Activated CD8-positive, alpha-beta memory T cell treated with anti-CD3 and anti-CD28 coated beads for 36 hours (primary cell): ENCODE measurements around the gene NINJ1. TPM values are rescaled to one million over a fixed set of nuclear protein-coding genes. Genes with fewer than 3 reads are reported as not detected.

Source experiments
- CTCF ChIA-PET: fragments of 350-600 bp; sonication (Branson Sonifier 250); formaldehyde crosslinking; loops from one replicate; lab custom pipeline; 2021; ENCODE audit warnings: antibody characterized with exemption; lab: Charles Lee
- POLR2A ChIA-PET: fragments of 350-600 bp; sonication (Branson Sonifier 250); formaldehyde crosslinking; loops from one replicate; lab custom pipeline; 2021; ENCODE audit warnings: antibody characterized with exemption; lab: Charles Lee
- total RNA-seq, 2 experiments: library from RNA; stranded (reverse); gene quantifications; one replicate each; pipeline ENCODE4 v1.2.3, GENCODE V29; 2021

Gene NINJ1
- total RNA-seq, 2 experiments from 2014 or later: 66.3 to 67.0 TPM

GRCh38 chr9:93086447-93087224, 47.4 kb downstream of the NINJ1 start:
- ChIA-PET CTCF (interaction anchor here (0.7 kb wide), 1 partner anchor 70 kb away, joined by 4 read pairs; no protein-coding TSS in a partner anchor), POLR2A (interaction anchor here (0.6 kb wide), 1 partner anchor 9 kb away, joined by 9 read pairs; no protein-coding TSS in a partner anchor)

DNA sequence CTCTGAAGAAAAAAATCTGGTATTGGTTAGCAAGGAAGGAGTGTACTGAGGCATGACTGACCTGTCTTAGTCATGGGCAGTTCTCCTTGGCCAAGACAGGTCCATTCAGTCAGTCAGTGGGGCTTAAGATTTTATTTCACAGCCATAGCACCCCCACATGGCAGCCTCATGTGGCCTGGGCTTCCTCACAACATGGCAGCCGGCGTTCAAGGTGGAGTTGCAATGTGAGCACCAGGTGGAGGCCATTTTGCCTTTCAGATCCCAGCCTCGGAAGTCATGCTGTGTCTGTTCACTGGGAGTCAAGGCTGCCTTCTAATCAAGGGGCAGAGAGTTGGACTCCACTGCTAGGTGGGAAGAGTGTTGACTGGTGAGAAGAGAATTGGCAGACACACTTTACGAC, 48.4 kb downstream of the NINJ1 start:
- ChIA-PET CTCF (interaction anchor here (0.7 kb wide), 1 partner anchor 71 kb away, joined by 4 read pairs; no protein-coding TSS in a partner anchor), POLR2A (interaction anchor here (0.6 kb wide), 1 partner anchor 8 kb away, joined by 9 read pairs; no protein-coding TSS in a partner anchor)

DNA sequence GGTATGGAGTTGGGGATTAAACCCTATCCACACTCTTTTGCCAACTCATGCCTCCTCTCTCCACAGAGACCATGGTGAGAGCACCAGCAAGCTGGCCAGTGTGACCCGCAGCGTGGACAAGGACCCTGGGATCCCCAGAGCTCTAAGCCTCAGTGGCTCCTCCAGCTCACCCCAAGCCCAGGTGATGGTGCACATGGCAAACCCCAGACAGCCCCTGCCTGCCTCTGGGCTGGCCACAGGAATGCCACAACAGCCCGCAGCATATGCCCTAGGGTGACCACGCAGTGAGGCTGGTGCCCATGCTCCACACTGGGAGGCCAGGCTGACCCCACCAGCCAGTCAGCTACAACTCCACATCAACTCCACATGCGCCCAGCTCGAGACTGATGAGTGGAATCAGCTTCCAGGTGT, 49.6 kb downstream of the NINJ1 start:
- ChIA-PET POLR2A (interaction anchor here (0.6 kb wide), 1 partner anchor 42 kb away, joined by 3 read pairs; no protein-coding TSS in a partner anchor), CTCF (interaction anchor here (0.7 to 2.0 kb wide), 4 partner anchors 10 to 136 kb away, joined by 3 to 6 read pairs (median 3); no protein-coding TSS in a partner anchor)

DNA sequence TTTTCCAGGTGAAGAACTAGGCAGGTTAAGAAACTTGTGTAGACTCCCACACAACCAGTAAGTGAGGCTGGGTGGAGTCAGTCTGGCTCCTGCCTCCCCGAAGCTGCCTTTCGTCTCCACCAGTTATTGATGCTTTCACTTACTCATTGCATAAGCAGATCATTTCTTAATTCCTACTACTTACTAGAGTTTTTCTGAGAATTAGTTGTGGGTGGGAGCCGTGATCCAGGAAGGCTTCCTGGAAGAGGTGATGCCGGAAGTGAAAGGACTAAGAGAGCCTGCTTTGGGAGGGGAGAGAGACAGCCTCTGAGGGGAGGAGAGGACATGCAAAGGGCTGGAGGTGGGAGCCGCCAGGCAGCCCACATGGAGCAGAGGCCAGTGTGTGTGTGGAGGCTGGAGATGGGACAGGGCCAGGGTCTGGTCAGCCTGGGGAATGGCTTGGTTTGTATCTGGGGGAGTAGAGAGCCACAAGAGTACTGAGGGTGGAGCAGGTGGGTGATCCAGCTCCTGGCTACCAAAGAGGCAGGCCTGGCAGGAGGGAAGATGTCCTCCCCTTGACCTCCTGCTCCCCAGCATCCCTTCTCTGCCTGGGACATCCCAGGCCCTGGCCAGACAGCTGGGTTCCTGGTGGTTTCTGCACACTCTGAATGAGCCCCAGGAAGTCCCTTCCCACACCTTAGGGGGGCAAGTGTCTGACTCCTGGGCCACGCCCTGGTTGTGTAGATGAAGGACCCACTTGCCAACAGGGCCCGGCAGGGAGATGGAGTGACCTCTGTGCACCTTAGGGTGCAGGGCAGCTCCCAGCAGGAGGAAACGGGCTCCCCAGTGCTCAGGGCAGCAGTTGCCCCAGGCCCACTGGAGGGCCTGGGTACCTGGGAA, 50.2 kb downstream of the NINJ1 start:
- CTCF ChIA-PET: interaction anchor here (0.7 to 2.0 kb wide), 5 partner anchors 8 to 136 kb away, joined by 3 to 6 read pairs (median 3); no protein-coding TSS in a partner anchor
- POLR2A ChIA-PET: interaction anchor here (1.0 to 1.8 kb wide), 2 partner anchors 11 to 19 kb away, joined by 5 to 6 read pairs; no protein-coding TSS in a partner anchor

DNA sequence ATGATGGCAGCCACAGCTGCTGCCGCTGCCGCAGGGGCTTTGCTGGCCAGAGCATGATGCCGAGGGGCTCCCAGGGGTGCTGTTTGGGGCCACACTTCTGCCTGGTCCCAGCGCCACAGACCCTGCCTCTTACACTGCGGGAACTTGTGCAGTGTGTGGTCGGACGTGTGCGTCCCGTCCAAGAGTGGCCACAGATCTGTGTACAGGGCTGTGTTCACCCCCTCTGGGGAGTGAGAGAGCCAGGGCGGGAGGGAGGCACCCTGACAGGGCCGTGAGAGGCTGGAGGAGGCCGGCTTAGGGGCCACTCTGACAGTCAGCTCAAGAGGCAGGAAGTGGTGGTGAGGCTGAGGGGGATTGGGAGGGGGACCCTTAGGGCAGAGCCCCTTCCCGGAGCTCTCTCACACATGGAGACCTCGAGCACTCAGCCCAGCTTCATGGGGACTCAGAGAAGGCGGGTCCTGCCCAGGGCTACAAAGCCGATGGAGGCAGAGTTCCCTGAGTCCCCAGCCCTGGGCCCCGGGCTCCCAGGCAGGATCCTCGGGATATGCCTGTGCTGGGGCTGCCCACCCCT, 51.1 kb downstream of the NINJ1 start:
- CTCF ChIA-PET: interaction anchor here (1.0 to 2.0 kb wide), 2 partner anchors 9 to 18 kb away, joined by 3 to 6 read pairs; no protein-coding TSS in a partner anchor
- POLR2A ChIA-PET: interaction anchor here (0.6 to 1.8 kb wide), 4 partner anchors 12 to 111 kb away, joined by 4 to 10 read pairs (median 6); no protein-coding TSS in a partner anchor

GRCh38 chr9:93081931-93082330, 52.1 kb downstream of the NINJ1 start:
- ChIA-PET POLR2A (interaction anchor here (0.6 to 0.7 kb wide), 2 partner anchors 63 to 110 kb away, joined by 4 to 10 read pairs; no protein-coding TSS in a partner anchor), CTCF (interaction anchor here (1.0 to 1.6 kb wide), 2 partner anchors 18 to 100 kb away, joined by 3 to 4 read pairs; no protein-coding TSS in a partner anchor)

- CTCF ChIA-PET: interaction anchor here (1.0 to 1.6 kb wide), 2 partner anchors 17 to 99 kb away, joined by 3 to 4 read pairs; no protein-coding TSS in a partner anchor
- POLR2A ChIA-PET: no interaction called here
These were observed 52.9 kb downstream of the NINJ1 start for GRCh38 chr9:93081081-93081529.

- ChIA-PET CTCF (interaction anchor here (1.6 kb wide), 2 partner anchors 14 to 16 kb away, joined by 4 to 5 read pairs; no protein-coding TSS in a partner anchor), POLR2A (no interaction called here)
These were observed 53.6 kb downstream of the NINJ1 start for GRCh38 chr9:93080406-93080805.

DNA sequence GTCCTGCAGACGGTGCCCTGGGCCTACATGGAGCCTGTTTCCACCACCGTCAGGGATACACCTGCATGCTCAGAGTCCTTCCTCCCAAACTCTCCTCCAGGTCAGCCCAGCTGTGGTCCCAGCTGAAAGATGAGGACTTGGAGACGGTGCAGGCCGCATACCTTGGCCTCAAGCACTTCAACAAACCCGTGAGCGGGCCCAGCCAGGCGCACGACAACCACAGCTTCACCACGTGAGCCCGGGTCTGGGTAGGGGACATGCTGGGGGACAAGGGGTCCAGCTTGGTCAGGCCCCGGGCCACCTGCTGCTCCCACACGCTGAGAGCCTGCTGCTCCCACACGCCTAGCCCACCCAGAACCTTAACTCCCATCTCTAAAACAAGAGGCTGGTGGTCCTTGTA, 54.7 kb downstream of the NINJ1 start:
- ChIA-PET CTCF (interaction anchor here (1.2 to 1.6 kb wide), 2 partner anchors 8 to 13 kb away, joined by 3 to 5 read pairs; no protein-coding TSS in a partner anchor), POLR2A (interaction anchor here (0.6 kb wide), 1 partner anchor 38 kb away, joined by 4 read pairs; no protein-coding TSS in a partner anchor)

- CTCF ChIA-PET: no interaction called here
These were observed 56.2 kb downstream of the NINJ1 start for GRCh38 chr9:93077811-93078210.

GRCh38 chr9:93077367-93077766, 56.7 kb downstream of the NINJ1 start:
- CTCF ChIA-PET: no interaction called here
- POLR2A ChIA-PET: interaction anchor here (0.6 kb wide), 1 partner anchor 9 kb away, joined by 9 read pairs; no protein-coding TSS in a partner anchor

More at GRCh38 chr9:93077811-93078210, 56.2 kb downstream of the NINJ1 start:
- POLR2A ChIA-PET: no interaction called here

DNA sequence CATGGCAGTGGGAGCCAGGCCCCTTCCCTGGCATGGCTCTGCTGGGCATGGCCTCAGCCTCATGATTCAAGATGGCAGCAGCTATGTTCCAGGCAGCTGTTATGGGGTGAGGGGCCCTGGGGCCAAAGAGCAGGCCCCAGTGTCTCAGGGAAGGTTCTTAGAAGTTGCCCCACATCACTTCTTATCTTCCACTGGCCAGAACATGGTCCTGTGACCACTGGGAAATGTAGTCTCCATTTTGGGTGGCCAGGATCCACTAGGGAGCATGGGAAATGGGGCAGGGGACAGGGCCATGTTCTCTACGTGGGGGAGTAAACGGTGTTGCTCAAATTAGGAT, 57.3 kb downstream of the NINJ1 start:
- ChIA-PET POLR2A (interaction anchor here (0.6 kb wide), 1 partner anchor 9 kb away, joined by 9 read pairs; no protein-coding TSS in a partner anchor), CTCF (interaction anchor here (1.0 to 1.2 kb wide), 2 partner anchors 15 to 17 kb away, joined by 3 read pairs; no protein-coding TSS in a partner anchor)

DNA sequence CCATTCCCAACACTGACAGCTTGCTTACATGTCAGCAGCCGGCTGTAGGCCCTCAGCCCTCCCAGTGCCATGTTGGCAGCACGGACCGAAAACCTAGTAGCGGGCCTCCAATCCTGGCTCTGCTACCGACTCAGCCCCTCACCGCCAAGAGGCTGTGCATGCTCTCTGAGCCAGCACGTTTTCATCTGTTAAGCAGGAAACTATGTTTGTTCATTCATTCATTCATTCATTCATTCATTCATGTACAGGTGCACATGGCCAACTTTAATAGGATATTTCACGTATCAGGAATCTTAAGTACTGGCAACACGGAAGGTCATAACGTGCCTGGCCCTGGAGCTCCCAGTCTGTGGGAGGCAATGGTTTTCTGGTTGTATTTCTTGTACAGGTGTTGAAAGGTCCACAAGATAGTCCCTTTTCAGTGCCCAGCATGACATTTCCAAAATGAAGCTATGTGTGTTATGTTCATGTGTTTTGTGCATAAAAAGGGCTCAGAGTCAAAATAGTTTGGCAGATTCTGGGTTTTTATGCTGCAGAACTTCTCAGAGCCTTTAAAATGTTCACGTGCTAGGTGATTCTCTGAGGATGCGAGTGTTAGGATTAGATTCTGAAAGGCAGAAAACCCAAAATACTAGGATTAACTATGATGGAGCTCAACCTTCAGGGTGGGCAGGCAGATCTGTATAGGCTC, 57.8 kb downstream of the NINJ1 start:
- POLR2A ChIA-PET: no interaction called here
- CTCF ChIA-PET: interaction anchor here (1.0 to 1.2 kb wide), 2 partner anchors 15 to 17 kb away, joined by 3 read pairs; no protein-coding TSS in a partner anchor

- CTCF ChIA-PET: no interaction called here
- POLR2A ChIA-PET: no interaction called here
These were observed 61.7 kb downstream of the NINJ1 start for GRCh38 chr9:93072383-93072795.
